A549 (cell line): Measurements from ENCODE around the gene REPS2.

Experiments
- POLR2A ChIP-seq: IDR thresholded peaks from 2 replicates; pipeline ENCODE4 v1.6.1; 2012; ENCODE audit warnings: mild to moderate bottlenecking, low read length
- TF ChIP-seq, protein P1 (sequence below): fragments of >200 bp; sonication (Bioruptor Twin); formaldehyde crosslinking; IDR thresholded peaks from 3 replicates; pipeline ENCODE4 v1.5.1; 2016

DNA sequence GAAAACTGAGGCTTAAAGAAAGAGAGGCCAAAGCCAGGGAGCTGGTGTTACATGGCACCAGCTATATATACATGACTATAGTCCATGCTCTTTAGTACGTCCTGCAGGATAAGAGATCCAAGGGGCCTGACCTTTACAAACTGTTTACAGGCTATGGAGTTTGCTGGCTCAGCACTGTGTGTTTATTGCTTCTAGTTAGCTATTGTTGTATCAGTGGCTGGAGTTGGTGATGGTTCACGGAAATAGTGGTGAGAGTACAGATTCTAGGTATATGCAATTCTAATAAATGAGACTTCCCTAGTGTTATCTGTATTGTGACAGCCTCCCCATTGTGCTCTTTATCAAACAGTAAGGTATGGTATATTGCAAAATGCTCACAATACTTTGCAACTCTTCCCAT, 46.5 kb downstream of the REPS2 start:
- TF ChIP-seq, protein P1, sequence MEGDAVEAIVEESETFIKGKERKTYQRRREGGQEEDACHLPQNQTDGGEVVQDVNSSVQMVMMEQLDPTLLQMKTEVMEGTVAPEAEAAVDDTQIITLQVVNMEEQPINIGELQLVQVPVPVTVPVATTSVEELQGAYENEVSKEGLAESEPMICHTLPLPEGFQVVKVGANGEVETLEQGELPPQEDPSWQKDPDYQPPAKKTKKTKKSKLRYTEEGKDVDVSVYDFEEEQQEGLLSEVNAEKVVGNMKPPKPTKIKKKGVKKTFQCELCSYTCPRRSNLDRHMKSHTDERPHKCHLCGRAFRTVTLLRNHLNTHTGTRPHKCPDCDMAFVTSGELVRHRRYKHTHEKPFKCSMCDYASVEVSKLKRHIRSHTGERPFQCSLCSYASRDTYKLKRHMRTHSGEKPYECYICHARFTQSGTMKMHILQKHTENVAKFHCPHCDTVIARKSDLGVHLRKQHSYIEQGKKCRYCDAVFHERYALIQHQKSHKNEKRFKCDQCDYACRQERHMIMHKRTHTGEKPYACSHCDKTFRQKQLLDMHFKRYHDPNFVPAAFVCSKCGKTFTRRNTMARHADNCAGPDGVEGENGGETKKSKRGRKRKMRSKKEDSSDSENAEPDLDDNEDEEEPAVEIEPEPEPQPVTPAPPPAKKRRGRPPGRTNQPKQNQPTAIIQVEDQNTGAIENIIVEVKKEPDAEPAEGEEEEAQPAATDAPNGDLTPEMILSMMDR, result no peak
- no peak for TF ChIP-seq POLR2A
